Measurements from ENCODE around the gene CENPX.

DNA sequence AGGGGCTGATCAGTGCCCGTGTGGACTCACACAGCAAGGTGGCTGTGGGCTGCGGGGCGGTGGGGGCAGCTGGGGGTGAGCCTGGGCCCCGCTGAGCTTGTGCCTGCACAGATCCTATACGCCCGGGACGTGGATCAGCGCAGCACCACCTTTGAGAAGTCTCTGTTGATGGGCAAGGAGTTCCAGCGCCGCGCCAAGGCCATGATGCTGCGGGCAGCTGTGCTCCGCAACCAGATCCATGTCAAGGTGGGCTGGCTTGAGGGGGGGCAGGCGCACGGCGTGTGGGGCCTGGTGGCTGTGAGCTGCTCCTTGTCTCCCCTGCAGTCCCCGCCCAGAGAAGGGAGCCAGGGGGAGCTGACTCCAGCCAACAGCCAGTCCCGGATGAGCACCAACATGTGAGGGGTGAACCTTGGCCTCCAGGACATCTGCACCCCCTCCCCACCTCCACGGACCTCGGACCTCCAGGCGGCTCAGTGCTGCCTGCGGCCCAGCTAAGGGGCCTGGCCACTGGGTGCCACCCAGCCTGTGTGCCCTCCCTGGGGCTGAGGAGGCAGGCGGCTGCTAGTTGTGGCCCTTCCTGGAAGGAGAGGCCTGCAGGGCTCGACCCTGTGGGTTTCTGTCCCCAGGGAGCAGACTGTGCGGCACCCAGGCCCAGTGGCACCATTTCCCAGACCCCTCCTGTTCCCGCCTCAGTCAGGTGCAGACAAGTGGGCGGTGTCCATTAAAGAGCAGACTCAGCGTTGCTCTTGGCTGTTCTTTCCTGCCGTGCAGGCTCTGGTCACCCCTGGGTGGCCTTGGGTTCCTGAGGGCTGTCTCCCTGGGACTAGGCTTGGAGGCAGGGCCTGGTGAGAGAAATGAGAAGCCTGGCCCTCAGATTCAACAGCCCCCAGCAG is 34.3 kb upstream of the CENPX start:
- TF ChIP-seq POLR2AphosphoS5 (IDR thresholded peaks at IDR 0.05) (peak; percentile 11 to 70 (median 30)), POLR2A (IDR thresholded peaks at IDR 0.05) (no peak)
- TF ChIP-seq, protein P1, sequence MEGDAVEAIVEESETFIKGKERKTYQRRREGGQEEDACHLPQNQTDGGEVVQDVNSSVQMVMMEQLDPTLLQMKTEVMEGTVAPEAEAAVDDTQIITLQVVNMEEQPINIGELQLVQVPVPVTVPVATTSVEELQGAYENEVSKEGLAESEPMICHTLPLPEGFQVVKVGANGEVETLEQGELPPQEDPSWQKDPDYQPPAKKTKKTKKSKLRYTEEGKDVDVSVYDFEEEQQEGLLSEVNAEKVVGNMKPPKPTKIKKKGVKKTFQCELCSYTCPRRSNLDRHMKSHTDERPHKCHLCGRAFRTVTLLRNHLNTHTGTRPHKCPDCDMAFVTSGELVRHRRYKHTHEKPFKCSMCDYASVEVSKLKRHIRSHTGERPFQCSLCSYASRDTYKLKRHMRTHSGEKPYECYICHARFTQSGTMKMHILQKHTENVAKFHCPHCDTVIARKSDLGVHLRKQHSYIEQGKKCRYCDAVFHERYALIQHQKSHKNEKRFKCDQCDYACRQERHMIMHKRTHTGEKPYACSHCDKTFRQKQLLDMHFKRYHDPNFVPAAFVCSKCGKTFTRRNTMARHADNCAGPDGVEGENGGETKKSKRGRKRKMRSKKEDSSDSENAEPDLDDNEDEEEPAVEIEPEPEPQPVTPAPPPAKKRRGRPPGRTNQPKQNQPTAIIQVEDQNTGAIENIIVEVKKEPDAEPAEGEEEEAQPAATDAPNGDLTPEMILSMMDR (IDR thresholded peaks at IDR 0.05 in 8 of 11, conservative IDR thresholded peaks at IDR 0.05 in 3 of 11): no peak
